T47D (cell line): Measurements from ENCODE around the gene CEP63.

Experiments
- DNase-seq, 2 experiments: peaks; one replicate each; pipeline versions ENCODE4 v3.0.0 to v3.0.0-alpha.2; 2011 to 2012; ENCODE audit warnings: low read depth in 1 of 2, low spot score in 1 of 2
- JUND ChIP-seq: IDR thresholded peaks from 2 replicates; pipeline ENCODE4 v1.6.1; 2012; ENCODE audit warnings: low read depth
- in situ Hi-C: cut with HindIII; loops from 2 replicates; pipeline ENCODE4 v1.10.0; 2016; ENCODE audit warnings: low sequenced_read_pairs, low pct_unique_long_range_greater_than_20kb

The CEP63 gene

DNA sequence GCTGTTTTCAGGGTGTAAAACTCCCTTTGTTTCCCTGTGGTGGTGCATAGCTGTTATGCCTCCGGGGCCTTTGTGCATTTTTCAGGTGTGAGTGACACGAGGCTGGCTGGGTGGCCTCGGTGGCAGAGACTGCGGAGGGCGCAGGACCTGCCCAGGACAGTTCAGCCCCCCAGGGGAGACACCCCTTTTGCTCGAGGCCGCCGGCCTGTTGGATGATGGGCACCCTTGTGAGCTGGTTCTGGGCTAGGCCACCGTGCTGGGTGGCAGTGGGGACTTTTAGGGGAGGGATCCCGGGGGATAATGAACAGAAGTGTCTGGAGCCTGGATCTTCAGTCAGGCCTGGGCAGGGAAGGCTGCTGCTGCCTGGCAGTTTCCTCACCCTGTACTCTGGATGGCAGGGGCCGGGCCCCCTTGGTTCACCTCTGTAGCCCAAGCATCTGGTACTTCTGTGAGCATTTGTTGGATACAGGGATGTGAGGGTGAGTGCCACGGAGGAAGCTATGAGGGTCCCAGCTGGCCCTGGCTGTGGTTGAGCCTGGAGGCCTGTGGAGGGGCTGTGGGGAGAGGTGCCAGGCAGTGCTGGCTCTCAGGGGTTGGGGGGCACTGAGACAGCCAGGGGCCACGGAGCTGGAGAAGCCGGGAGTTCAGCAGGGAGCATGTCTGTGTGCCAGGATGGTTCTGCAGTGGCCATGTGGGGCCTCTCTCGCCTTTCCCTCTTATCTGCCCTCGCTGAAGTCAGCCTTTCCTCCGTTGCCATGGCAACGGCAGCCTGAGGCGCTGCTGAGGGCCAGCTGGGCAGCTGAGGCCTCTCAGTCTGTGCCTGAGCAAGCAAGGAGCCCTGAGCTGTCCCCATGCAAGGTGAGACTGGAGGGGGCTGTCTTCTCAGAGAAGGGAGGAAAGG, 115.9 kb downstream of the CEP63 start:
- DNase-seq, result no peak
- TF ChIP-seq JUND, result no peak
- in situ Hi-C loops, result no loop called here

DNA sequence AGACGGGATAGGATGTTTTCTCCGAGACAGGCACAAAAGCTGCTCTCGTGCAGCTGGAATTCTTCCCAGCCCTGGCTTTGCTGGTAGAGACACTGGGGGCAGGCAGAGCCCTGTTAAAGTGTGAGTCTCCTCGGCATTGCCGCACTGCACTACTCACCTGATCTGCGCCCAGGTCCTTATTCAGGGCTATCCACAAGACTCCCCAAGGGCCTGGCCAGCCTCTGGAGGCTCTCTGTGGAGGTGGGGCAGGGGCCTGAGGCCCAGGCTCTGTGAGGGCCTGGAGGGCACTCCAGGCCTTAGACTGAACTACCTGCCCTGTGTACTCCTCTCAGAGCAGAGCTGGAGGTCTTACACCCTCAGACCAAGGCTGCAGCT, 116.6 kb downstream of the CEP63 start:
- in situ Hi-C loops, result no loop called here
- TF ChIP-seq JUND, result no peak
- DNase-seq, result no peak

DNA sequence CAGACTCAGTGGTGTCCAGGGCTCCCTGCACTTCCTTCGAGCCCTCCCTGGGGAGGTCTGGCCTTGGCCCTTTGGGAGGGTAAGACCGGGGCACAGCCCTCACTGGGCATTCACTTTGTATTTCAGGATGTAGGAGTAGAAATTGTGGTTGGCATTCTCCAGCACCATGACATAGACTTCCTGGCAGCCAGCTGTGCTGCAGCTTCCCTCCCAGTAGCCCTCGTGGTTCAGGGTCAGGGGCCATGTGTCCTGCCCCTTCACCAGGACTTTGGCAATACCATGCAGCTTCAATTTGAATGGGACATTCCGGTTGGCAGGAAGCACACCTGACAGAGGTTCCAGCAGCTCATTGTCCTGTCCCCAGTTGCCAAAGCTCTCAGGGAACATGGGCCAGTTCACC, 117.6 kb downstream of the CEP63 start:
- in situ Hi-C loops, result no loop called here
- TF ChIP-seq JUND, result no peak

DNA sequence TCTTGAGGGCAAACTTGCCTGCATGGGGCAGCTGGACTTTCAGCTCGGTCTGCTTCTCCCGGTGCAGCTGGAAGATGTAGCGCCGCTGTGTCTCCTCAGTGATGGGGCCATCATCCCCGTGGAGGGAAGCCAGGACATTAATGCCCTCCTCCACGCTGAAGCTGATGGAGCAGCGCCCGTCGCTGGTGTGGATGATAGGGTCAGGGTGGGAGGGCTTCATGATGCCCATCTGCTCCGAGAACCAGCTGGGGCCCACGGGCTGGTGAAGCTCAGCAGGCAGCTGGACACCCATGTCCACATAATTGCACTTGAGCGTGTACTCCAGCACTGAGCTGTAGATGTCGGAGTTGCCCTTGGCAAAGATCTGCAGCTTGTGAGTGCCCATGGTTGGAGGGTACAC, 118.1 kb downstream of the CEP63 start:
- in situ Hi-C loops, result no loop called here
- no peak for DNase-seq
- no peak for TF ChIP-seq JUND

More for the DNA sequence above, 117.6 kb downstream of the CEP63 start:
- DNase-seq, result no peak

DNA sequence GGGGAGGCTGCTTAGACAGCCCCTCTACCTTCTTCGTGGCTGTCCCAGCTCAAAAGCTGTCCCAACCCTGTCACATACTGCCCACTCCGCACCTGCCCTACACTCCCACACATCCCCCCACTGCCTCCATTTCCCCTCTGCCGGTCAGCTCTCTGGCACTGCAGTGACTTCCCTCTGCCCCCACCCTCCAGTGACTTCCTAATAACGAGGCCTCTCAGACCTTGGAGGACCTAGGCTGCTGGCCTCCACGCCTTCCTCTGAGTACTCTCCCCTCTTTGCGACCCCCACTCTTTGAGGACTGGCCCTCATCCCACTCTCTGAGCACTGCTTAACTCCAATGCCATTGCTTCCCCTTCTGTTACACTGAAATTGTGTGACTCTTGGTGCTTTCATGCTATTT, 119.7 kb downstream of the CEP63 start:
- TF ChIP-seq JUND, result no peak
- DNase-seq, result no peak
- in situ Hi-C loops, result no loop called here

DNA sequence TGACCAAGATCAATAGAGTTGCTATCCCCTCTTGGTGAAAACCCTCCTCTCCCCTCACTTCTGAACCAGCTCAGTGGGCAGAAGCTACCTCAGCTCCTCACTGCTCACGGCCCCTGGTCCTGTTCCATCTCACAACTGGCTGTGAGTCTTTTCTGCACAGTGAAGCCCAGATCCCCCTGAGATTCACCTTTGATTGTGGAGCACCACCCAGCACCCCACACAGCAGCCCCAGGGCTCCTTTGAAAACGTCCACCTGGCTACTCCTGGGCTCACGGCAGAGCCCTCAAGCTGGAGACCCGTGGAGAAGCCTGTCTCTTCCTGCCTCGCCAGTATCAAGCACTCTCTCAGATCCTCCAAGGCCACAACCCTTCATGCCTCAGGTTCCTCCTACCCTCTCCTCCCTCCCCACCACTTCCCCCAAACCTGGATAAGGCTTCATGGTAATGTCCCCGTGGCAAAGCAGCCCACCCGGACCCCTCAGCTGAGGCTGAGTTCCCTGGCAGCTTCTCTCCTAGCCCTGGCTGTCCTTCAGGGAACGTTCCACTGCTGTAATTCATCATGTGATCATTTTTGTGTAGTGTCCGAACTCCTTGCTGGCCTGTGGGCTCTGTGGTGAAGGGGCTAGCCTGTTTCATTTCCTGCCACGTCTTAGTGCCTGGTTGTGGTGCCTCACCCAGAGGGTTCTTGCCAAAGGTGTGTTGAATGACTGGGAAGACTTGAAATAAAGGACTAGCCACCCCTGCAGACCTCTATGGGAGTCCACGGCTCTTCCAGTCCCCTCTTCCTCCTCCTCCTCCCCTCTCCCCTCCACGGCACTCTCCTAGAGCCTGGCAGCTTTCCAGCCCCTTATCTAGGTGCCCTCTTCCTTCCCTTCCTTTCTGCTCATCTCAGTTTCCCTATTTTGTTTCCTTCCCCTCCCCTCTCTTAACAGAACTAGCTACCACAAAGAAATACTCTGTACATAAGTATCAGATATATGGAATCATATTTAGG, 120.5 kb downstream of the CEP63 start:
- no peak for TF ChIP-seq JUND
- no peak for DNase-seq
- in situ Hi-C loops, result no loop called here

DNA sequence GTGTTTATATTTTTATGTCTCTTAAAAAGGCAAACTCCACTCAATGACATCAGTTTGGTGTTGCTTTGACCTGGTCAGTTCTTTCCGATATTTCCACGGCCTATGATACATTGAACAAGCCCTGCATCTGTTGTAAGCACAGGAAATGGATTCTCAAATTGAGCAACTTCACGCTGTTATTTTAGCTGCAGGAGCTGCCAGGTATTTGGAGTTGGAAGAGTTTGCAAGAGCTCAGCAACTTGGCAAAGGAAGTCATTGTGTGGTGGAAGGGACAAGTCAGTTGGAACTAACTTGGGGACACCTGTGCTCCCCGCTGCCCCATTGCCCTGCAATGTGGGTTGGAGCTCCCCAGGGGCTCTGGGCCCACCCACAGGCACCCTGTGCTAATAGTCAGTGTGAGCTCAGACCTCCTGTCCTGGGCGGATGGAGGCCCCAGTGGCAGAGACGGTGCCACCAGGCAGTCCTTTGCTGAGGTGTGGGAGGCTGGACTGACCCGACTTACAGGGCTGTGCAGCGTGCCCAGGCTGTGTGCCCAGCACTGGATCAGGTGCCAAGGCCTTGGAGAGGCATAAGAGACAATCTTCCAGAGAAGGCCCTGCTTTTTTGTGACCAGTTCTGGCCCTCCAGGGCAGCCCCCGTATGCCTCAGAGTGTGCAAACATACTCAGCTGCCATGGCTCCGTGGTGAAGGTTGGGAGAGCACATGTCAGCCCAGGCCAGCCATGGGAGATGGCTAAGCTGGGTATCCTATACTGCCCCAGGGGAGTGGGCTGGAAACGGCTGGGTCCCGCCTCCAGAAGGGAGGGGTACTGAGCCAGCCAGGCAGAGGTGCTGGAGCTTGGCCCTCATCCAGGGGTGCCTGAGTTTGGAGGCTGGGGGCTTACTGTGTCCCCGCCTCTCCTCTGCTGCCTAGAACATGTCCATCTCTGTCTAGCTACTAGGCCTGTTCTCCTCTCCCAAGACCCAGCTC, 121.5 kb downstream of the CEP63 start:
- TF ChIP-seq JUND, result no peak

DNA sequence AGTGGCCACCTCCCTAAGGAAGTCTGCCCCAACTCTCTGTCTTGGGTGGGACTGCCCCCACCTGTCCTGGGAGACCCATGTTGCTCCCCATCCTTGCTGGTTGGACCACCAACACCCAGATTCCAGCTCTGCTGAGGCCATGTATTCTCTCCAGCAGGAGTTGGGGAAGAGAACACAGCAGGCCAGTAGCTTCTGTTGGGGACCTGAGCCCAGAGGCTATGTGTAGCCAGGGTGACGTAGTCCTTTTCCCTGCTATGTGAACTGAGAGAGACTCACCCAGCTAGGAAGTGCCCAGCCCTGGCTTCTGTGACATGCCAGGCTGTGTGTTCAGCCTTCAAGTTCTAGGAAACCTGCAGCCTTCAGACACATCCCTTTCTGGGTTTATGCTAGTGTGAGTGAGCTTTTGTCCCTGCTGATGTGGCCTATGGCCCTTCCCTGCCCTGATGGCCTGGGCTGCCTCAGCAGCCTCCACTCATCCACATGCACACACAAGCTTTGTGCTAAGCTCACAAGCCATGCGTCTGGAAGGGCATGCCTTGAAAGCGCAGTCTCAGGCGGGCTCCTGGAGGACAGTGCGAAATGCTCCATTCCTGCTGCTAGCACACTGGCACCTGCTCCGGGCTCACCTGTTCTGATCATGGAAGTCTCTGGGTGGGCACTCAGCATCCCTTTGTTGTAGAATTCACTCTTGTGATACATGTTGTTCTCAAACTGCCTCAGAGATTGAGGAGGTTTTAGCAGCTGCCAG, 122.3 kb downstream of the CEP63 start:
- in situ Hi-C loops, result no loop called here
- DNase-seq, result no peak
- no peak for TF ChIP-seq JUND

More for the DNA sequence above, 121.5 kb downstream of the CEP63 start:
- in situ Hi-C loops, result no loop called here
- no peak for DNase-seq

DNA sequence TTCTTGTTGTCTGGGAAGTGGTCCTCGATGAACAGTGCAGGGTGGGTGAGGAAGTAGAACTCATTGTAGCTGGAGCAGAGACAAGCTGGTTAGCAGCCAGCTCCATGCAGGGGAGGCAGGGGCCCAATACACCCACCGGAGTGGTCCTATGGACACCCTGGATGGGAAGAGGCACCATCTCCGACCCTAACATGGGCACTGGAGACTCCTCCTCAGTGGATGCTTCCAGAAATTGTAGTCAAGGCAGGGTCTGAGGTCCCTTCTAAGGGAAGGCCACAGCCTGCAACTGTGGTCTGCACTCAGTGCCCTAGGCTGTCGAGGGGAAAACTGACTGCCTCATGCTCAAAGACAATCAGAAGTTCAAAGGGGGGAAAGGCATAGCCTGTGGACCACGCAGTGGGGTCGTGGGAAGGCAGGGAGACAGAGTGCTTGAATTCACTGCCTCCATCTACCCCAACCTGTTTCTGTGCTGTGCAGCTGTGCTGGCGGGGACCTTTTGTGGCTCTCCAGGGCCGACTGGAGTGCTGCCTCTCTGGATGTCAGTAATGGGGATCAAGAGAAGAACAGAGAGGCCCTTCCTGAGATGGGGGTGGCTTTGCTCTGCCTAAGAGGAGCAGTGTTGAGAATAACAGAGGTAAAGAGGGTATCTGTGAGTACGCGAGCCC, 123.0 kb downstream of the CEP63 start:
- in situ Hi-C loops, result no loop called here
- DNase-seq, result no peak
- no peak for TF ChIP-seq JUND

DNA sequence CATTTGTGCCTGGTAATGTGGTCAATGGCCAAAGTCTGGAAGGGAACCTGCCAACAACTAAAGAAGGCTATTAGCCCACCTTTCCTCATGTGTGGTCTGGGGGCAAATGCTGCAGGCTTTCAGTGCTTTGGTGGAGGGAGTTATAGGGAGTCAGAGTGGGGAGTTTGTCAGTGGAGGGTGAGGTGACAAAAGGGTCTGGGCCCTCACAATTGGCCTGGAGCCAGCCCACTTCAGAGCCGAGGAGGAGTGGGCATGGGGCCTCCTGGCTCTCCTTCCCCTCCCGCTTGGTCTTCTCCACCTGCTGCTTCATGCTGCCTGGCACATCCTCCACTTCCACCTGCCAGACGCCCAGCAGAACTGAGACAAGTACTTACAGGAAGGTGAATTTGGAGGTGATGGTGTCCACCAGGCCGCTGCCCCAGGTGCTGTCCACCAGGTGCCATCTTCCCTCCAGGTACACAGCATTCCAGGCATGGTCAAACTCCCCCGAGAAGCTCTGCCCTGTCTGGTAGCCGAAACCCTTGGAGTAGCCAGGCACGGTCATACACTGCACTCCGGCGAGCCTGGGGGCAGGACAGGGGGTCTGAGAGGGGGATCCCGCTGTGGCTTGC, 124.1 kb downstream of the CEP63 start:
- no peak for TF ChIP-seq JUND
- in situ Hi-C loops, result no loop called here
- DNase-seq, result no peak
